ENCODE results near the gene SPHKAP.

DNA sequence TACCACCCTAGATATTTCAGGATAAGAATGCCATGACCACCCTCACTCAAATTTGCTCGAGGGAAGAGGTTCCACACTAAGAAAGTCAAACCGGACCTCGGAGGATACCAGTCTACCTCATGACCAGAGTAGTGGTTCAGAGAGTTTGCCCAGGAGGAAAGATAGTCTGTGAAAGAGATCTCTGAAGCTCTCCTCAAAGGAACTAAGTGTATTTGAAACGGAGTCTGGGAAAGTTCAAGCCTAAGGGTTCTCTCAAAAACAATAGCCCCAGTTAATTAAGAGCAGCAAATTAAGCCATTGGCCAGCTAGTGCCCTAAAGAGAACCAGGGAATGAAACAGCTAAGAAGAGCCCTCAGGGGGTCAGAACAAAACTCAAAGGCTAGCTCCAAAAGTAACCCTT, 94.9 kb downstream of the SPHKAP start:
- TF ChIP-seq, protein P1, sequence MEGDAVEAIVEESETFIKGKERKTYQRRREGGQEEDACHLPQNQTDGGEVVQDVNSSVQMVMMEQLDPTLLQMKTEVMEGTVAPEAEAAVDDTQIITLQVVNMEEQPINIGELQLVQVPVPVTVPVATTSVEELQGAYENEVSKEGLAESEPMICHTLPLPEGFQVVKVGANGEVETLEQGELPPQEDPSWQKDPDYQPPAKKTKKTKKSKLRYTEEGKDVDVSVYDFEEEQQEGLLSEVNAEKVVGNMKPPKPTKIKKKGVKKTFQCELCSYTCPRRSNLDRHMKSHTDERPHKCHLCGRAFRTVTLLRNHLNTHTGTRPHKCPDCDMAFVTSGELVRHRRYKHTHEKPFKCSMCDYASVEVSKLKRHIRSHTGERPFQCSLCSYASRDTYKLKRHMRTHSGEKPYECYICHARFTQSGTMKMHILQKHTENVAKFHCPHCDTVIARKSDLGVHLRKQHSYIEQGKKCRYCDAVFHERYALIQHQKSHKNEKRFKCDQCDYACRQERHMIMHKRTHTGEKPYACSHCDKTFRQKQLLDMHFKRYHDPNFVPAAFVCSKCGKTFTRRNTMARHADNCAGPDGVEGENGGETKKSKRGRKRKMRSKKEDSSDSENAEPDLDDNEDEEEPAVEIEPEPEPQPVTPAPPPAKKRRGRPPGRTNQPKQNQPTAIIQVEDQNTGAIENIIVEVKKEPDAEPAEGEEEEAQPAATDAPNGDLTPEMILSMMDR (IDR thresholded peaks at IDR 0.05): no peak
- TF ChIP-seq POLR2A (IDR thresholded peaks at IDR 0.05): no peak
